HG02678 (cell line): Measurements from ENCODE around the gene FLYWCH2.
"Not testable (repeated sequence)": the region's sequence is repeated elsewhere in the genome, so short reads cannot be mapped to it uniquely, and the experiment has no call there.

Experiments used
- ATAC-seq: cut with Tn5 transposase; IDR thresholded peaks from one replicate; pipeline ENCODE4 v1.9.1; 2021; ENCODE audit warnings: mild to moderate bottlenecking, moderate library complexity; ENCODE audit not compliant: unreplicated experiment

Gene FLYWCH2

DNA sequence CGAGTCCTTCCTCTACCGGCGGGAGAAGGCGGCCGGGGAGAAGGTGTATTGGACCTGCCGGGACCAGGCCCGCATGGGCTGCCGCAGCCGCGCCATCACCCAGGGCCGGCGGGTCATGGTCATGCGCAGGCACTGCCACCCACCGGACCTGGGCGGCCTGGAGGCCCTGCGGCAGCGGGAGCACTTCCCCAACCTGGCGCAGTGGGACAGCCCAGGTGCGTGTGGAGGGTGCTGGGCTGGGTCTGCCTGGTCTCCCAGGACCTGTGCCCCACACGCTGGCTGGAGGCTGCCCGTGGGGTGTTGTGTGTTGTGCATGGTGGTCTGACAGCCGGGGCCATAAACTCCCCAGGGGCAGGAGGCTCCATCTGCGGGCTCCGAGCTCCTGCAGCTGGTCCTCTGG lies 54.2 kb downstream of the FLYWCH2 start:
- no peak for ATAC-seq

DNA sequence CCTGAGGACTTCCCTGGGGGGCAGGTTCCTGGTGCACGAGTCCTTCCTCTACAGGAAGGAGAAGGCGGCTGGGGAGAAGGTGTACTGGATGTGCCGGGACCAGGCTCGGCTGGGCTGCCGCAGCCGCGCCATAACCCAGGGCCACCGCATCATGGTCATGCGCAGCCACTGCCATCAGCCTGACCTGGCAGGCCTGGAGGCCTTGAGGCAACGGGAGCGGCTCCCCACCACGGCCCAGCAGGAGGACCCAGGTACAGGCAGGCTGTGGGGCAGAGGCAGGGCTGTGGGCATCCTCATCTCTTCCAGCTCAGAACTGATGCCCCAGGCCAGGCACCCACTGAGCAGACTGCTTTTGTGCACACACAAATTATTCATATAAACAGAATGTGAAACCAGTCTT lies 55.2 kb downstream of the FLYWCH2 start:
- ATAC-seq = no peak

DNA sequence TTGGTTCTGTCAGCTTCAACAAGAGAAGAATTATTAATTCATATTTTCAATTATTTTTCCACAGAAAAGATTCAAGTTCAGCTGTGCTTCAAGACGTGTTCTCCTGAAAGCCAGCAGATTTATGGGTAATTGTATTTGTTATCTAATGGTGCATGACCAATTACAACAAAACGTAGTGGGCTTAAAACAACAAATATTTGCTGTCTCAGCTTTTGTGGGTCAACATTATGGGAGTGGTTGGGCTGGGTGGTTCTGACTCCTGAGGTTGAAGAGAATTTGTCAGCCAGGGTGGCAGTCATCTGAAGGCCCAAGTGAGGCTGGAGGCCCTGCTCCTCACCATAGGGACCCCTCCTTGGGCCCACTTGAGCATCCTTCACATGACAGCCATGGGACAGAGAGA lies 57.0 kb downstream of the FLYWCH2 start:
- ATAC-seq = no peak

DNA sequence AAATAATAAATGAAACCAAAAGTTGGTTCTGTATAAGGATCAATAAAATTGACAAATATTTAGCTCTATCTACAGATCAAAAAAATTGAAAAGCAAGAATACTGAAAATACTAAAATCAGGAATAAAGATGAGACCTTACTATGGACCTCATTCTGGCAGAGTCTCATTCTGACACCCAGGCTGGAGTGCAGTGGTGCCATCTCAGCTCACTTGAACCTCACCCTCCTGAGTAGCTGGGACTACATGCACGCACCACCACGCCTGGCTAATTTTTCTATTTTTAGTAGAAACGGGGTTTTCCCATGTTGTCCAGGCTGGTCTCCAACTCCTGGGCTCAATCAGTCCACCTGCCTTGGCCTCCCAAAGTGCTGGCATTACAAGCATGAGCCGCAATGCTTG lies 59.0 kb downstream of the FLYWCH2 start:
- ATAC-seq = no peak

DNA sequence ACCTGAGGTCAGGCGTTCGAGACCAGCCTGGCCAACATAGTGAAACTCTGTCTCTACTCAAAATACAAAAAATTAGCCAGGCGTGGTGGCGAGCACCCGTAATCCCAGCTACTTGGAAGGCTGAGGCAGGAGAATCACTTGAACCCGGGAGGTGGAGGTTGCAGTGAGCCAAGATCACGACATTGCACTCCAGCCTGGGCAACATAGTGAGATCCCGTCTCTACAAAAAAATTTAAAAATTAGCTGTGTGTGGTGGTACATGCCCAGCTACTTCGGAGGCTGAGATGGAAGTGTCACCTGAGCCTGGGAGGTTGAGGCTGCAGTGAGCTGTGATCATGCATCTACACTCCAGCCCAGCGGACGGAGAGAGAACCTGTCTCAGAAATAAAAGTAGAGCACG lies 60.7 kb downstream of the FLYWCH2 start:
- not testable (repeated sequence) for ATAC-seq

DNA sequence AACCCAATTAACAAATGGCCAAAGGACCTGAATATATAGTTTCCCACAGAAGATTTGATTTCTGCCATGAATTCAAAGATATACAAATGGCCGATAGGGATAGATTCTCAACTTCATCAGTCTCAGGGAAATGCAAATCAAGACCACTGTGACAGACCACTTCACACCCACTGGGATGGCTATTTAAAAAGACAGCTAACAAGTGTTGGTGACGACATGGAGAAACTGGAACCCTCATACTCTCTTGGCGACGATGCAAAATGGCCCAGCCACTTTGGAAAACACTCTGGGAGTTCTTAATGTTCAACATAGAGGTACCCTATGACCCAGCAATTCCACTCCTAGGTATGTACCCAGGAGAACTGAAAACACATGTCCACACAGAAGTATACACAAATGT lies 63.6 kb downstream of the FLYWCH2 start:
- no peak for ATAC-seq
